Calu3 (cell line): ENCODE measurements around the gene ENHO. TPM values are rescaled to one million over a fixed set of nuclear protein-coding genes. Genes with fewer than 3 reads are reported as not detected.

ENCODE experiments used
- BruUV-seq: library from RNA; stranded (reverse); fragments of 400-500 nt; replicated peaks from 2 replicates; lab custom pipeline; 2021; lab: Mats Ljungman, UMichigan
- CTCF ChIA-PET: fragments of 300-600 bp; sonication (Branson Sonifier 250); formaldehyde crosslinking; loops from one replicate; lab custom pipeline; 2022; ENCODE audit warnings: antibody characterized with exemption; lab: Charles Lee
- DNase-seq: peaks from one replicate; pipeline ENCODE4 v3.0.0; 2022
- H3K27ac Mint-ChIP-seq: one replicate; pipeline ENCODE4 v1.8.0; 2022; ENCODE audit warnings: mixed read lengths; ENCODE audit not compliant: unreplicated experiment
- H3K27me3 Mint-ChIP-seq: one replicate; pipeline ENCODE4 v1.8.0; 2022; ENCODE audit warnings: mixed read lengths; ENCODE audit not compliant: unreplicated experiment
- H3K36me3 Mint-ChIP-seq: one replicate; pipeline ENCODE4 v1.8.0; 2022; ENCODE audit warnings: mild to moderate bottlenecking, moderate library complexity, mixed read lengths; ENCODE audit not compliant: insufficient read depth, unreplicated experiment
- H3K4me1 Mint-ChIP-seq: one replicate; pipeline ENCODE4 v1.8.0; 2022; ENCODE audit warnings: mild to moderate bottlenecking, low read depth, mixed read lengths; ENCODE audit not compliant: unreplicated experiment
- H3K4me3 Mint-ChIP-seq: one replicate; pipeline ENCODE4 v1.8.0; 2022; ENCODE audit warnings: mild to moderate bottlenecking, low read depth, moderate library complexity, mixed read lengths; ENCODE audit not compliant: unreplicated experiment
- H3K9me3 Mint-ChIP-seq: one replicate; pipeline ENCODE4 v1.8.0; 2022; ENCODE audit warnings: low read depth, mixed read lengths; ENCODE audit not compliant: unreplicated experiment
- intact Hi-C: fragments of 100-400 bp; cut with micrococcal nuclease; formaldehyde crosslinking; loops from one replicate; pipeline ENCODE4 v1.10.0; 2022; ENCODE audit not compliant: unreplicated experiment
- total RNA-seq: library from RNA; stranded (reverse); gene quantifications from 2 replicates; pipeline ENCODE4 v1.2.3, GENCODE V29; 2022
- TF ChIP-seq, protein P1 (sequence below): fragments of 200-600 bp; IDR thresholded peaks from one replicate; pipeline ENCODE4 v1.8.0; 2022; ENCODE audit warnings: antibody characterized with exemption; ENCODE audit not compliant: unreplicated experiment

Gene ENHO
- total RNA-seq, 1 experiment from 2014 or later = not detected

DNA sequence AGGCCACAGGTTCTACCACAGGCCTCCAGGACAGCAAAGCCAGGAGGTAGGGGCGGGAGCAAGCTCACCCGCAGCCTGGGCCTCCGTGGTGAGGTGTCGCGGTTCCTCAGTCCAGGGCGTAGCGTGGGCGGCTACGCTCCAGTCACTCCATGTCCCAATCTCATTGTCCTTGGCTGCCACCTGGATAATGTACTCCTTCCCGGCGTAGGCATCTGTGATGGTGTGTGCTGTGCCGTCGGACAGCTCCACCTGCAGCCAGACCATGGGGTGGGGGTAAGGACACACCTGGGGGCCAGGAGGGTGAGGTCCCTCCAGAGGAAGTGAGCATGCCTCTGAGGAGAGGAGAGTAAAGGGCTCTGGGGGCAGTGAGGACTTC is 29.8 kb upstream of the ENHO start:
- intact Hi-C loops = no loop called here
- no peak for DNase-seq
- no peaks in the 10 kb centered on the region for H3K4me1 Mint-ChIP-seq
- H3K9me3 Mint-ChIP-seq = no peaks in the 10 kb centered on the region
- H3K36me3 Mint-ChIP-seq = no peaks in the 10 kb centered on the region
- CTCF ChIA-PET = no interaction called here
- TF ChIP-seq, protein P1, sequence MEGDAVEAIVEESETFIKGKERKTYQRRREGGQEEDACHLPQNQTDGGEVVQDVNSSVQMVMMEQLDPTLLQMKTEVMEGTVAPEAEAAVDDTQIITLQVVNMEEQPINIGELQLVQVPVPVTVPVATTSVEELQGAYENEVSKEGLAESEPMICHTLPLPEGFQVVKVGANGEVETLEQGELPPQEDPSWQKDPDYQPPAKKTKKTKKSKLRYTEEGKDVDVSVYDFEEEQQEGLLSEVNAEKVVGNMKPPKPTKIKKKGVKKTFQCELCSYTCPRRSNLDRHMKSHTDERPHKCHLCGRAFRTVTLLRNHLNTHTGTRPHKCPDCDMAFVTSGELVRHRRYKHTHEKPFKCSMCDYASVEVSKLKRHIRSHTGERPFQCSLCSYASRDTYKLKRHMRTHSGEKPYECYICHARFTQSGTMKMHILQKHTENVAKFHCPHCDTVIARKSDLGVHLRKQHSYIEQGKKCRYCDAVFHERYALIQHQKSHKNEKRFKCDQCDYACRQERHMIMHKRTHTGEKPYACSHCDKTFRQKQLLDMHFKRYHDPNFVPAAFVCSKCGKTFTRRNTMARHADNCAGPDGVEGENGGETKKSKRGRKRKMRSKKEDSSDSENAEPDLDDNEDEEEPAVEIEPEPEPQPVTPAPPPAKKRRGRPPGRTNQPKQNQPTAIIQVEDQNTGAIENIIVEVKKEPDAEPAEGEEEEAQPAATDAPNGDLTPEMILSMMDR = no peak
- no TSS peak for BruUV-seq
- H3K27ac Mint-ChIP-seq = no peak overlapping the region
- H3K27me3 Mint-ChIP-seq = peaks cover 56% of the 10 kb centered on the region
- no peak overlapping the region for H3K4me3 Mint-ChIP-seq

DNA sequence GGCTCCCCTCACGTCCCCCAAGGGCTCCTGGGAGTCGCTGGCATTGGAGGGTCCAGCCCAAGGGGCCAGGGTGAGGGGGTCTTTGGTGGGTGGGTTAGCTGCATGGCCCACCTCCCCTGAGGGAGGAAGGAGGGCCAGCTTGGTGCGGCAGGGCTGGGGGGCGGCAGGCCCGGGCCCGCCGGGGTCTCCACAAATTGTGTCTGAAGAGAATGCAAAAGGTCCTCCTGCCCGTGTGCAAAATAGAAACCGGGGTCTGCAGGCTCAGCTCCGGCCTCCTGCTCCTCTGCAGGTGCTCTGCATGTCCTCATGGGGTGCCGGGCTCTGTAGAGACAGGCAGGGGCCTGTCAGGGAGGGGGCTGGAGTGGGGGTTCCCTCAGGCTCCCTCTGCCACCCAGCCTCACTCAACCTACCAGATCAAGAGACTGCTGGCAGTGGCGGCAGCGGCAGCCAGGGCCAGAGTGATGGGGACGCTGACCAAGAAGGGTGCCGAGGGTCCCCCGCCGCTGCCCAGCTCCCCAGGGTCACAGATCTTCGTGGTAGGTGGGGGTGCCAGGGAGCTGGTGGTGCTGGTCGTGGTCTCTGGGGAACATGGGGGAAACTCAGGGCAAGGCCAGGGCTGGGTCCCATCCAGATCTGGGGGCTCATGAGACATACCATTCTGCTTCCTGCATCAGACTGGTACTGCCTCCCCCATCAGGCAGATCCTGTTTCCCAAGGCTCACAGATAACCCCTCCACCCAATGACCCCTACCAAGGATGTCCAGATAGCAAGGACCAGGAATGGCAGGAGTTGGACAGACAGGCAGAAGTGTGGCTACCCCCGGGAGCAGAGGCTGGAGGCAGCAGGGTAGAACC is 29.2 kb upstream of the ENHO start:
- H3K4me3 Mint-ChIP-seq = no peak overlapping the region
- intact Hi-C loops = no loop called here
- no peak for DNase-seq
- peaks cover 52% of the 10 kb centered on the region for H3K27me3 Mint-ChIP-seq
- H3K4me1 Mint-ChIP-seq = no peaks in the 10 kb centered on the region
- H3K9me3 Mint-ChIP-seq = no peaks in the 10 kb centered on the region
- H3K27ac Mint-ChIP-seq = no peak overlapping the region
- no peaks in the 10 kb centered on the region for H3K36me3 Mint-ChIP-seq
- CTCF ChIA-PET = no interaction called here
- TF ChIP-seq, protein P1 = no peak
- BruUV-seq = no TSS peak

DNA sequence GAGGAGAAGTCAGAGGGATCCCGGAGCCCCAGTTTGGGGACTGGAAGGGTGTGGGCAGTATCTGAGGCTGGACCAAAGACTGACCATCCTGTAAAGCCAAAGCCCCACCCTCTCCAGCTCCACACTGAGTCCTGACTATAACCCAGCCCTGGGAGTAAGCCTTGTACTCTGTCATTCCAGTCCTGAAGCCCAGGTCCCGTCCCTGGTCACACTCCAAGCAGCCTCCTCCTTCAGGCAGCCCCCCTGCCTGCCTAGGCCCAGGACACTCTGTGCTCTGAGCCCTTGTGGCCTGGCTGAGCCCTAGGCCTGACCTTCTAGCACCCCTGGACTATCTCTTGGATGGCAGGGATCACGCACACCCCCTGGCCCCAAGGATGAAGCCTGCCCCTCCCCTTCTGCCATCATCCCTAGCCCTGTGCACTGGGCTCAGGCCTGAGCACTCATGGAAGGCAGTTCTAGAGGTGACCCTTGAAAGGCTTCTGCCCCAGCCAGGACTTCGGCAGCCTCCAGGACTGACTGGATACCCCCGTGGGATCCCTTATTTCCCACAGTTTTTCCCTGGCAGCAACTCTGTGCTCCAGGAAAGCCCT is 28.0 kb upstream of the ENHO start:
- no TSS peak for BruUV-seq
- CTCF ChIA-PET = no interaction called here

DNA sequence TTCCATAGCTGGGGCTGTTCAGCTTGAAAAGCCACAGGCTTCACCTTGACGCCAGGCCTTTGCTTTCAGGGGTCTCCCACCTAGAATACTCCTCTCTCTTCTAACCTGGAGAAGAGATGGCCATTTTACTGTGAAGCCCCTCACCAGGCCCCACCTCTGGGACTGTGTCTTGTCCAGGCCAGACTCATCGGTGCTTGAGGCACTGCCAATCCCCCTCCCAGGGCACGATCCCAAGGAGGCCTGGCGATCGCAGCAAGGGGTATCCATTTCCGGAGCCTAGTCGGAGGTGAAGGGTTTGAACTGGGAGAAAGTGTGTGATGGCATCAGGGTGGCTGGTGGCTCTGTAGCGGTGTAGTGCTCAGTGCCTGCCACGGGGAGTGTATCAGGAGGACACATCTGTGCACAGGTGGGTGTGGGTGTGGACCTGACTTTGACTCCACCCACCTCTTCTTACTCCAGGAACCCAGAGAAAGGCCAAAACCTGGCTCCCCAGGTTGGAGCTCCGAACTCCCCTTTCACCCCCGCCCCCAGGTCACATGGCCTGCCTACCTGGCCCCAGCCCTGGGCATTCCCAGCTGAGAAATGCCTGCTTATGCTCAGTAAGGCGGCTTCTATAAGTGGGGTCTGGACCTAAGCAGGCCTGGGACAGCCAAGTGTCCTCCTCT is 27.4 kb upstream of the ENHO start:
- no peak for DNase-seq
- Mint-ChIP-seq H3K4me1 (no peaks in the 10 kb centered on the region), H3K27me3 (peaks cover 51% of the 10 kb centered on the region), H3K36me3 (no peaks in the 10 kb centered on the region), H3K27ac (no peak overlapping the region), H3K9me3 (no peaks in the 10 kb centered on the region), H3K4me3 (no peak overlapping the region)
- intact Hi-C loops = no loop called here
- TF ChIP-seq, protein P1 = no peak
- CTCF ChIA-PET = no interaction called here
- BruUV-seq = no TSS peak

More for the DNA sequence above, 28.0 kb upstream of the ENHO start:
- Mint-ChIP-seq H3K27ac (no peak overlapping the region), H3K4me3 (no peak overlapping the region), H3K4me1 (no peaks in the 10 kb centered on the region), H3K27me3 (peaks cover 51% of the 10 kb centered on the region), H3K9me3 (no peaks in the 10 kb centered on the region), H3K36me3 (no peaks in the 10 kb centered on the region)
- DNase-seq = no peak
- TF ChIP-seq, protein P1 = no peak
- intact Hi-C loops = no loop called here
